MM.1S (cell line): ENCODE results near the gene PIMREG.

Source experiments
- DNase-seq: peaks from one replicate; pipeline ENCODE4 v3.0.0-alpha.2; 2015
- H2AFZ ChIP-seq: fragments of 300-600 bp; sonication (generic); 2 replicates; pipeline ENCODE4 v1.6.0; 2016; ENCODE audit warnings: antibody characterized with exemption, low read length
- H3F3A ChIP-seq: fragments of 300-600 bp; sonication (generic); 2 replicates; pipeline ENCODE4 v1.6.1; 2016; ENCODE audit warnings: mild to moderate bottlenecking, antibody characterized with exemption, low read length, moderate library complexity, mixed read lengths; ENCODE audit not compliant: insufficient read depth
- H3K27ac ChIP-seq: fragments of 300-600 bp; sonication (generic); 2 replicates; pipeline ENCODE4 v1.5.1; 2016; ENCODE audit warnings: mild to moderate bottlenecking, low read length
- H3K27me3 ChIP-seq: fragments of 300-600 bp; sonication (generic); replicated peaks from 2 replicates; pipeline ENCODE4 v1.6.0; 2016; ENCODE audit warnings: low read length; ENCODE audit not compliant: insufficient read depth
- H3K36me3 ChIP-seq: fragments of 300-600 bp; sonication (generic); replicated peaks from 2 replicates; pipeline ENCODE4 v1.6.1; 2016; ENCODE audit warnings: mild to moderate bottlenecking, low read length, mixed read lengths; ENCODE audit not compliant: insufficient read depth
- H3K4me1 ChIP-seq: fragments of 300-600 bp; sonication (generic); 2 replicates; pipeline ENCODE4 v1.6.1; 2016; ENCODE audit warnings: low read length, mixed read lengths
- H3K4me2 ChIP-seq: fragments of 300-600 bp; sonication (generic); 2 replicates; pipeline ENCODE4 v1.6.0; 2016; ENCODE audit warnings: low read depth, low read length
- H3K4me3 ChIP-seq: fragments of 300-600 bp; sonication (generic); 2 replicates; pipeline ENCODE4 v1.5.1; 2016; ENCODE audit warnings: low read length, mixed read lengths
- H3K79me2 ChIP-seq: fragments of 300-600 bp; sonication (generic); 2 replicates; pipeline ENCODE4 v1.6.1; 2016; ENCODE audit warnings: mixed run types, low read length, mixed read lengths
- H3K9ac ChIP-seq: fragments of 300-600 bp; sonication (generic); 2 replicates; pipeline ENCODE4 v1.6.1; 2016; ENCODE audit warnings: low read length, mixed read lengths
- H3K9me2 ChIP-seq: fragments of 300-600 bp; sonication (generic); replicated peaks from 2 replicates; pipeline ENCODE4 v1.6.1; 2016; ENCODE audit warnings: mild to moderate bottlenecking, low read length, mixed read lengths; ENCODE audit not compliant: insufficient read depth
- H3K9me3 ChIP-seq: fragments of 300-600 bp; sonication (generic); replicated peaks from 2 replicates; pipeline ENCODE4 v1.6.1; 2016; ENCODE audit warnings: mild to moderate bottlenecking, low read length, mixed read lengths; ENCODE audit not compliant: insufficient read depth
- H4K20me1 ChIP-seq: fragments of 300-600 bp; sonication (generic); 2 replicates; pipeline ENCODE4 v1.6.1; 2016; ENCODE audit warnings: mild to moderate bottlenecking, low read length, moderate library complexity, mixed read lengths; ENCODE audit not compliant: insufficient read depth
- EZH2 ChIP-seq: fragments of 300-600 bp; sonication (generic); optimal IDR thresholded peaks from 2 replicates; pipeline ENCODE3; 2017; ENCODE audit warnings: low read depth, mild to moderate bottlenecking, antibody characterized with exemption, low read length, mixed read lengths
- EZH2phosphoT487 ChIP-seq: fragments of 300-600 bp; sonication (generic); IDR thresholded peaks from 2 replicates; pipeline ENCODE4 v1.6.1; 2018; ENCODE audit warnings: antibody characterized with exemption, low read length
- TF ChIP-seq, protein P1 (sequence below): fragments of 300-600 bp; sonication (generic); IDR thresholded peaks from 2 replicates; pipeline ENCODE4 v1.5.1; 2016; ENCODE audit warnings: antibody characterized with exemption, low read length, mixed read lengths

PIMREG gene

DNA sequence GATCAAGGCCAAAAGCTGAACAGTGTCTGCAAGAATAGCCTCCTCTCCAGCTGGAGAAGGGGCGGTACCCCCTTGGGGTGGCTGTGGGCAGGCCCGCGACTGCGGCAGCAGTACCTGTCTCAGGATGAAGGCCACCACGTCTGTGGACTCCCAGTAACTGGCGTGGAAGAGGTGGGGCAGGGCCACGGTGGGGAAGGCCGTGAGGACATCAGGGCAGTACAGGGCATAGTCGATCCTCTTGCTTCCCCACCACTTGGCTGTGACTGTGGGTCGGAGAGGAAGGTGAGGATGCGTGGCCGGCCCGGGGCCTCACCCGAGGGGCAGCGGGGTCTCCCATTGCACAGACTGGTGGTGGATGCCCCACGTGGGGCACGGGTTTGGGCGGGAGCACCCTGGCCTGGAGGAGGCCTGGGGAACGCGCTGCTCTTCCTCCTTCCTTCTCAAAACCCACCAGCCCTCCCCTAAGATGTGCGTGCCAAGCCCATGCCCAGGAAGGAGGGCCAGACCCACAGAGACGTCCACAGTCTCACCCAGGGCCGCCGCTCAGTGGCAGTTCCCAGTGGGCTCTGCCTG is 26.0 kb downstream of the PIMREG start:
- H3K9ac ChIP-seq: no peak overlapping the region
- no peak overlapping the region for H3K27ac ChIP-seq
- no peaks in the 10 kb centered on the region for H3K4me1 ChIP-seq

DNA sequence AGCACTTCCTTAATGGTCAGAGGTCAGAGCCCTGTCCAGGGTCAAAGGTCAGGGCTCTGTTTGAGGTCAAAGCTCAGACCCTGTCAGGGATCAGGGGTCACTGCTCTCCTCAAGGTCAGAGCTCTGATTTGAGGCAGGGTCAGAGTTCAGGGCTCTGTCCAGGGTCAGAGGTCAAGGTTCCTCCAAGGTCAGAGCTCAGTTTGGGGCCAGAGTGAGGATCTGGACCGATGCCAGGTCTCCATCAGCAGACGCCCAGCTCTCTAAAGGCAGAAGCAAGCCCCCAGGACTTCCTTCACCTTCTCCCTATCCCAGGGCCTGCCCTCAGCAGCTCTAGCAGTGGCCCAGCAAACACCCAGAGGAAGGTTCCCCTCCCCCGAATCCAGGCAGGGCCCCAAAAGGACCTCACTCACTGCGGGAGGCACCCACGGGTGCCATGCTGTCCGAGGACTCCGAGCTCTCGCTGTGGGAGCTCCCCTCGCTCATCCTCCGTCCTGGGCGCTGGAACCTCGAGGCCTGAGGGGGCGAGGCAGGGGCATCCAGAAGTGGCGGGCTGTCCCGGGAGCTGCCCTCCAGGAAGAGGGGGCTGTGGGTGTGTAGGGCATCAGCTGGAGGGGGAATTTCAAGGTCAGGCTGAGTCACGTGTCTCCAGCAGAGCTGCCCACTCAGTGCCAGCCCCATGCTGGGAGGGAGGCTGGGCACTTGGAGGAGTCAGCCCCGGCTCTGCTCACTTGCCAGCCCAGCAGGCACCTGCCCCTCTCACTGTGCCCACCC is 26.7 kb downstream of the PIMREG start:
- no peak overlapping the region for H3K4me2 ChIP-seq
- no peak overlapping the region for H3K9ac ChIP-seq

More for the DNA sequence above, 26.0 kb downstream of the PIMREG start:
- H3K4me3 ChIP-seq: no peak overlapping the region
- H3F3A ChIP-seq: no peaks in the 10 kb centered on the region
- H2AFZ ChIP-seq: no peak overlapping the region
- peaks cover 48% of the 10 kb centered on the region for H3K27me3 ChIP-seq
- H4K20me1 ChIP-seq: no peaks in the 10 kb centered on the region
- no peaks in the 10 kb centered on the region for H3K9me3 ChIP-seq
- H3K36me3 ChIP-seq: no peaks in the 10 kb centered on the region
- H3K79me2 ChIP-seq: no peaks in the 10 kb centered on the region
- DNase-seq: no peak
- no peak for TF ChIP-seq EZH2phosphoT487
- TF ChIP-seq, protein P1, sequence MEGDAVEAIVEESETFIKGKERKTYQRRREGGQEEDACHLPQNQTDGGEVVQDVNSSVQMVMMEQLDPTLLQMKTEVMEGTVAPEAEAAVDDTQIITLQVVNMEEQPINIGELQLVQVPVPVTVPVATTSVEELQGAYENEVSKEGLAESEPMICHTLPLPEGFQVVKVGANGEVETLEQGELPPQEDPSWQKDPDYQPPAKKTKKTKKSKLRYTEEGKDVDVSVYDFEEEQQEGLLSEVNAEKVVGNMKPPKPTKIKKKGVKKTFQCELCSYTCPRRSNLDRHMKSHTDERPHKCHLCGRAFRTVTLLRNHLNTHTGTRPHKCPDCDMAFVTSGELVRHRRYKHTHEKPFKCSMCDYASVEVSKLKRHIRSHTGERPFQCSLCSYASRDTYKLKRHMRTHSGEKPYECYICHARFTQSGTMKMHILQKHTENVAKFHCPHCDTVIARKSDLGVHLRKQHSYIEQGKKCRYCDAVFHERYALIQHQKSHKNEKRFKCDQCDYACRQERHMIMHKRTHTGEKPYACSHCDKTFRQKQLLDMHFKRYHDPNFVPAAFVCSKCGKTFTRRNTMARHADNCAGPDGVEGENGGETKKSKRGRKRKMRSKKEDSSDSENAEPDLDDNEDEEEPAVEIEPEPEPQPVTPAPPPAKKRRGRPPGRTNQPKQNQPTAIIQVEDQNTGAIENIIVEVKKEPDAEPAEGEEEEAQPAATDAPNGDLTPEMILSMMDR: no peak
- no peak for TF ChIP-seq EZH2
- no peak overlapping the region for H3K4me2 ChIP-seq
- no peaks in the 10 kb centered on the region for H3K9me2 ChIP-seq

DNA sequence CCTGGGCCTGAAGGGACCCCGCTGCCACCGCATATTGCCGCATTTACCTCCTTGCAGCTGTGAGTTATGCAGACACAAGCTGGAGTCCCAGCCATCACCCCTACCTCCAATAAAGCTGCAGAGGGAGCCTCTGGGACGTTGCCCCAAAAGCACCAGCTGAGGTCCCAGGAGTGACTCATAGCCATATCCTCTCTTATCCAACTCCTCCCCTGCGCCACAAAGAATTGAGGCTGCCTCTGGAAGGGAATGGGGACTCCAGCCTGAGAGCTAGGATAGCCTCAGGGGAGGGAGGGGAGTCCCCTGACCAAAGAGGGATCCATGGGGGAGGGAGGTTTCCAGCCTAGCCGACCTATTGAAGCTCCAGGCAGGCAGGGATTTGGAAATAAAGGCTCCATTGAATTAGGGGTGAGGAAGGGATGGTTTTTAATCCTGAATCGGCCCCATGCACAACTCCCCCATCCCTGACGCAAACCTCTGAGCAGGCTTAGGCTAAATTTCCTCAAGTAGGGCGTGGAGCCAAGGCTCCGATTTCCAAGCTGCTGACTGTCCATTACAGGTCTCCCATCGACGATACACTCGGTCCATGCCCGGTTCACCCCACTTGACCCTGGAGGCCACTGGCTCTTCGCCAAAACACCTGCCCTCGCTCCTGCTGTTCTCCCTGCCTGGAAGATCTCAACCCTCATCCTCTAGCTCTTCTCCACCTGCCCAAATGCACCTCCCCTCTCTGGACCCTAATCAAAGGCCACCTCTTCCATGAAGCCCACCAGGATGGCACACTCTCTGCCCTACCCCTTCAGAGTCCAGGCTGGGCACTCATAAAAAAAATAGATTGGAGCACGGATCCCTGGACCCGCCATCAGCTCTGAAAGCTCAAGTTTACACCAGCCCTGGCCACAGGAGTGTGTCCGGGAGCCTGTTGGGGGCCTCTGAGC is 27.5 kb downstream of the PIMREG start:
- no peaks in the 10 kb centered on the region for H3K9me3 ChIP-seq
- no peaks in the 10 kb centered on the region for H3K79me2 ChIP-seq
- DNase-seq: no peak
- H3K36me3 ChIP-seq: no peaks in the 10 kb centered on the region
- H2AFZ ChIP-seq: no peak overlapping the region
- no peaks in the 10 kb centered on the region for H4K20me1 ChIP-seq
- H3K9ac ChIP-seq: no peak overlapping the region
- no peaks in the 10 kb centered on the region for H3K9me2 ChIP-seq
- TF ChIP-seq, protein P1: no peak
- TF ChIP-seq EZH2: no peak
- no peak for TF ChIP-seq EZH2phosphoT487
- no peaks in the 10 kb centered on the region for H3F3A ChIP-seq
- H3K27ac ChIP-seq: no peak overlapping the region
- no peak overlapping the region for H3K4me3 ChIP-seq
- H3K4me1 ChIP-seq: no peaks in the 10 kb centered on the region
- H3K4me2 ChIP-seq: no peak overlapping the region
- peaks cover 43% of the 10 kb centered on the region for H3K27me3 ChIP-seq

More for the DNA sequence above, 26.7 kb downstream of the PIMREG start:
- H3K27ac ChIP-seq: no peak overlapping the region
- no peaks in the 10 kb centered on the region for H3K9me3 ChIP-seq
- DNase-seq: no peak
- no peaks in the 10 kb centered on the region for H3K9me2 ChIP-seq
- no peaks in the 10 kb centered on the region for H3K4me1 ChIP-seq
- H3K36me3 ChIP-seq: no peaks in the 10 kb centered on the region
- no peaks in the 10 kb centered on the region for H3K79me2 ChIP-seq
- TF ChIP-seq, protein P1: no peak
- no peak for TF ChIP-seq EZH2
- TF ChIP-seq EZH2phosphoT487: no peak
- no peak overlapping the region for H2AFZ ChIP-seq
- peaks cover 46% of the 10 kb centered on the region for H3K27me3 ChIP-seq
- no peaks in the 10 kb centered on the region for H4K20me1 ChIP-seq
- H3K4me3 ChIP-seq: no peak overlapping the region
- H3F3A ChIP-seq: no peaks in the 10 kb centered on the region
